ENCODE results near the gene XYLT1.
"Not testable (repeated sequence)": the region's sequence is repeated elsewhere in the genome, so short reads cannot be mapped to it uniquely, and the experiment has no call there.

Gene XYLT1

GRCh38 chr16:17423221-17423620 is 47.5 kb downstream of the XYLT1 start:
- no peak for DNase-seq

- DNase-seq, result no peak
These were observed 49.9 kb downstream of the XYLT1 start for GRCh38 chr16:17420816-17421215.

GRCh38 chr16:17419266-17419665 is 51.5 kb downstream of the XYLT1 start:
- no peak for DNase-seq

GRCh38 chr16:17417740-17418139 is 53.0 kb downstream of the XYLT1 start:
- no peak for DNase-seq

- DNase-seq, result no peak
These were observed 54.1 kb downstream of the XYLT1 start for GRCh38 chr16:17416461-17417311.

GRCh38 chr16:17414916-17415315 is 55.8 kb downstream of the XYLT1 start:
- DNase-seq, result no peak

- no peak for DNase-seq
These were observed 56.3 kb downstream of the XYLT1 start for GRCh38 chr16:17414421-17414820.

GRCh38 chr16:17413508-17413907 is 57.3 kb downstream of the XYLT1 start:
- no peak for DNase-seq

GRCh38 chr16:17412791-17413190 is 58.0 kb downstream of the XYLT1 start:
- no peak for DNase-seq

GRCh38 chr16:17412221-17412620 is 58.5 kb downstream of the XYLT1 start:
- DNase-seq, result no peak

GRCh38 chr16:17411263-17411662 is 59.5 kb downstream of the XYLT1 start:
- DNase-seq, result no peak

GRCh38 chr16:17410316-17410715 is 60.4 kb downstream of the XYLT1 start:
- DNase-seq, result not testable (repeated sequence)

- DNase-seq, result no peak
These were observed 60.9 kb downstream of the XYLT1 start for GRCh38 chr16:17409894-17410293.

- DNase-seq, result no peak
These were observed 61.8 kb downstream of the XYLT1 start for GRCh38 chr16:17408955-17409441.

- DNase-seq, result no peak
These were observed 62.5 kb downstream of the XYLT1 start for GRCh38 chr16:17408296-17408695.

GRCh38 chr16:17407321-17407720 is 63.4 kb downstream of the XYLT1 start:
- DNase-seq, result no peak

GRCh38 chr16:17404941-17405689 is 65.6 kb downstream of the XYLT1 start:
- DNase-seq, result no peak

GRCh38 chr16:17403859-17404545 is 66.8 kb downstream of the XYLT1 start:
- DNase-seq, result no peak

- no peak for DNase-seq
These were observed 67.5 kb downstream of the XYLT1 start for GRCh38 chr16:17403156-17403809.

- peak; percentile 91 for DNase-seq
These were observed 73.3 kb downstream of the XYLT1 start for GRCh38 chr16:17397499-17397891.

- peak; percentile 97 for DNase-seq
These were observed 73.8 kb downstream of the XYLT1 start for GRCh38 chr16:17396762-17397498.

GRCh38 chr16:17395849-17396480 is 74.8 kb downstream of the XYLT1 start:
- no peak for DNase-seq

Data from DMS79 treated with DMSO at 0.1 percent for 48 hours (cell line).